ENCODE results near the gene PRXL2C. TPM values are rescaled to one million over a fixed set of nuclear protein-coding genes. Genes with fewer than 3 reads are reported as not detected.

PRXL2C gene
- total and polyA plus RNA-seq, 2 donors, result 4.7 to 10.6 TPM

GRCh38 chr9:96654450-96655197, 493 bp downstream of the PRXL2C start:
- WGBS, result 1% methylated on average over 74 of the region's 74 CpGs
- H3K4me1 ChIP-seq (ENCODE audit: control insufficient read depth in 2 of 2, insufficient read depth in 2 of 2, low read length in 2 of 2), result peaks cover 0 to 6% of the 10 kb centered on the region in 2 donors
- H3K4me3 ChIP-seq (ENCODE audit: low read length in 2 of 2), result peak overlapping the region; percentile 35 to 79
- H3K27me3 ChIP-seq (ENCODE audit: control insufficient read depth in 2 of 2, insufficient read depth in 1 of 2, low read length in 1 of 2), result peaks cover 24 to 35% of the 10 kb centered on the region in 2 donors
- no peaks in the 10 kb centered on the region for H3K36me3 ChIP-seq (ENCODE audit: control insufficient read depth in 2 of 2, insufficient read depth in 2 of 2, low read length in 1 of 2)
- peak in 4 of 9 donors; percentile 24 to 63 (median 37) for DNase-seq (ENCODE audit: low read depth in 6 of 9, low spot score in 9 of 9)
- H3K27ac ChIP-seq (ENCODE audit: low read depth in 1 of 2, low read length in 1 of 2), result peak overlapping the region; percentile 57 to 90
- H3K9me3 ChIP-seq (ENCODE audit: control insufficient read depth in 2 of 2, insufficient read depth in 1 of 2, low read length in 1 of 2), result no peaks in the 10 kb centered on the region

- peak in 2 of 9 donors; percentile 3 to 15 for DNase-seq (ENCODE audit: low read depth in 6 of 9, low spot score in 9 of 9)
- H3K36me3 ChIP-seq (ENCODE audit: control insufficient read depth in 2 of 2, insufficient read depth in 2 of 2, low read length in 1 of 2), result no peaks in the 10 kb centered on the region
Measured at GRCh38 chr9:96651626-96652025, 3.5 kb downstream of the PRXL2C start.

GRCh38 chr9:96649620-96650324, 5.3 kb downstream of the PRXL2C start:
- Histone ChIP-seq H3K36me3 (ENCODE audit: control insufficient read depth in 2 of 2, insufficient read depth in 2 of 2, low read length in 1 of 2) (no peaks in the 10 kb centered on the region), H3K9me3 (ENCODE audit: control insufficient read depth in 2 of 2, insufficient read depth in 1 of 2, low read length in 1 of 2) (no peaks in the 10 kb centered on the region), H3K27me3 (ENCODE audit: control insufficient read depth in 2 of 2, insufficient read depth in 1 of 2, low read length in 1 of 2) (peaks cover 11 to 14% of the 10 kb centered on the region in 2 donors), H3K4me1 (ENCODE audit: control insufficient read depth in 2 of 2, insufficient read depth in 2 of 2, low read length in 2 of 2) (no peaks in the 10 kb centered on the region), H3K27ac (ENCODE audit: low read depth in 1 of 2, low read length in 1 of 2) (no peak overlapping the region), H3K4me3 (ENCODE audit: low read length in 2 of 2) (no peak overlapping the region)
- DNase-seq (ENCODE audit: low read depth in 6 of 9, low spot score in 9 of 9), result no peak
- WGBS, result 94% methylated on average over 1 of the region's 1 CpG

More at GRCh38 chr9:96651626-96652025, 3.5 kb downstream of the PRXL2C start:
- no peaks in the 10 kb centered on the region for H3K9me3 ChIP-seq (ENCODE audit: control insufficient read depth in 2 of 2, insufficient read depth in 1 of 2, low read length in 1 of 2)
- H3K4me1 ChIP-seq (ENCODE audit: control insufficient read depth in 2 of 2, insufficient read depth in 2 of 2, low read length in 2 of 2), result peaks cover 0 to 6% of the 10 kb centered on the region in 2 donors
- H3K27ac ChIP-seq (ENCODE audit: low read depth in 1 of 2, low read length in 1 of 2), result no peak overlapping the region
- peaks cover 24 to 30% of the 10 kb centered on the region in 2 donors for H3K27me3 ChIP-seq (ENCODE audit: control insufficient read depth in 2 of 2, insufficient read depth in 1 of 2, low read length in 1 of 2)
- no peak overlapping the region for H3K4me3 ChIP-seq (ENCODE audit: low read length in 2 of 2)

GRCh38 chr9:96646081-96646991, 8.8 kb downstream of the PRXL2C start:
- H3K4me1 ChIP-seq (ENCODE audit: control insufficient read depth in 2 of 2, insufficient read depth in 2 of 2, low read length in 2 of 2), result no peaks in the 10 kb centered on the region
- H3K9me3 ChIP-seq (ENCODE audit: control insufficient read depth in 2 of 2, insufficient read depth in 1 of 2, low read length in 1 of 2), result no peaks in the 10 kb centered on the region
- H3K27ac ChIP-seq (ENCODE audit: low read depth in 1 of 2, low read length in 1 of 2), result no peak overlapping the region
- no peaks in the 10 kb centered on the region for H3K27me3 ChIP-seq (ENCODE audit: control insufficient read depth in 2 of 2, insufficient read depth in 1 of 2, low read length in 1 of 2)
- no peaks in the 10 kb centered on the region for H3K36me3 ChIP-seq (ENCODE audit: control insufficient read depth in 2 of 2, insufficient read depth in 2 of 2, low read length in 1 of 2)
- no peak overlapping the region for H3K4me3 ChIP-seq (ENCODE audit: low read length in 2 of 2)
- 75% methylated on average over 13 of the region's 13 CpGs for WGBS
- peak in 1 of 9 donors; percentile 19 for DNase-seq (ENCODE audit: low read depth in 6 of 9, low spot score in 9 of 9)

GRCh38 chr9:96644137-96644536, 11.0 kb downstream of the PRXL2C start:
- Histone ChIP-seq H3K27me3 (ENCODE audit: control insufficient read depth in 2 of 2, insufficient read depth in 1 of 2, low read length in 1 of 2) (no peaks in the 10 kb centered on the region), H3K27ac (ENCODE audit: low read depth in 1 of 2, low read length in 1 of 2) (no peak overlapping the region), H3K9me3 (ENCODE audit: control insufficient read depth in 2 of 2, insufficient read depth in 1 of 2, low read length in 1 of 2) (no peaks in the 10 kb centered on the region), H3K4me3 (ENCODE audit: low read length in 2 of 2) (no peak overlapping the region), H3K36me3 (ENCODE audit: control insufficient read depth in 2 of 2, insufficient read depth in 2 of 2, low read length in 1 of 2) (no peaks in the 10 kb centered on the region), H3K4me1 (ENCODE audit: control insufficient read depth in 2 of 2, insufficient read depth in 2 of 2, low read length in 2 of 2) (no peaks in the 10 kb centered on the region)
- 100% methylated on average over 2 of the region's 2 CpGs for WGBS
- DNase-seq (ENCODE audit: low read depth in 6 of 9, low spot score in 9 of 9), result no peak

GRCh38 chr9:96641514-96641913, 13.6 kb downstream of the PRXL2C start:
- H3K9me3 ChIP-seq (ENCODE audit: control insufficient read depth in 2 of 2, insufficient read depth in 1 of 2, low read length in 1 of 2), result no peaks in the 10 kb centered on the region
- DNase-seq (ENCODE audit: low read depth in 6 of 9, low spot score in 9 of 9), result no peak
- H3K4me1 ChIP-seq (ENCODE audit: control insufficient read depth in 2 of 2, insufficient read depth in 2 of 2, low read length in 2 of 2), result no peaks in the 10 kb centered on the region
- WGBS, result 96% methylated on average over 3 of the region's 3 CpGs
- no peaks in the 10 kb centered on the region for H3K27me3 ChIP-seq (ENCODE audit: control insufficient read depth in 2 of 2, insufficient read depth in 1 of 2, low read length in 1 of 2)
- no peak overlapping the region for H3K4me3 ChIP-seq (ENCODE audit: low read length in 2 of 2)
- H3K36me3 ChIP-seq (ENCODE audit: control insufficient read depth in 2 of 2, insufficient read depth in 2 of 2, low read length in 1 of 2), result no peaks in the 10 kb centered on the region
- H3K27ac ChIP-seq (ENCODE audit: low read depth in 1 of 2, low read length in 1 of 2), result no peak overlapping the region

- Histone ChIP-seq H3K36me3 (ENCODE audit: control insufficient read depth in 2 of 2, insufficient read depth in 2 of 2, low read length in 1 of 2) (no peaks in the 10 kb centered on the region), H3K4me1 (ENCODE audit: control insufficient read depth in 2 of 2, insufficient read depth in 2 of 2, low read length in 2 of 2) (no peaks in the 10 kb centered on the region), H3K9me3 (ENCODE audit: control insufficient read depth in 2 of 2, insufficient read depth in 1 of 2, low read length in 1 of 2) (no peaks in the 10 kb centered on the region), H3K4me3 (ENCODE audit: low read length in 2 of 2) (no peak overlapping the region), H3K27ac (ENCODE audit: low read depth in 1 of 2, low read length in 1 of 2) (no peak overlapping the region), H3K27me3 (ENCODE audit: control insufficient read depth in 2 of 2, insufficient read depth in 1 of 2, low read length in 1 of 2) (no peaks in the 10 kb centered on the region)
- no peak for DNase-seq (ENCODE audit: low read depth in 6 of 9, low spot score in 9 of 9)
- WGBS, result 96% methylated on average over 19 of the region's 19 CpGs
Measured at GRCh38 chr9:96638606-96639364, 16.3 kb downstream of the PRXL2C start.

GRCh38 chr9:96636368-96636767, 18.7 kb downstream of the PRXL2C start:
- H3K9me3 ChIP-seq (ENCODE audit: control insufficient read depth in 2 of 2, insufficient read depth in 1 of 2, low read length in 1 of 2), result no peaks in the 10 kb centered on the region
- 99% methylated on average over 1 of the region's 1 CpG for WGBS
- DNase-seq (ENCODE audit: low read depth in 6 of 9, low spot score in 9 of 9), result no peak
- no peak overlapping the region for H3K27ac ChIP-seq (ENCODE audit: low read depth in 1 of 2, low read length in 1 of 2)
- H3K4me3 ChIP-seq (ENCODE audit: low read length in 2 of 2), result no peak overlapping the region
- no peaks in the 10 kb centered on the region for H3K36me3 ChIP-seq (ENCODE audit: control insufficient read depth in 2 of 2, insufficient read depth in 2 of 2, low read length in 1 of 2)
- H3K4me1 ChIP-seq (ENCODE audit: control insufficient read depth in 2 of 2, insufficient read depth in 2 of 2, low read length in 2 of 2), result no peaks in the 10 kb centered on the region
- H3K27me3 ChIP-seq (ENCODE audit: control insufficient read depth in 2 of 2, insufficient read depth in 1 of 2, low read length in 1 of 2), result no peaks in the 10 kb centered on the region
